OCI-LY1 (cell line): ENCODE measurements around the gene NCKIPSD.

ENCODE experiments used
- H2AFZ ChIP-seq: fragments of 200-600 bp; sonication (generic), shearing (Covaris generic); 2 replicates; pipeline ENCODE4 v1.6.0; 2014; ENCODE audit warnings: antibody characterized with exemption, mild to moderate bottlenecking, low read length
- H3F3A ChIP-seq: fragments of 200-600 bp; sonication (generic), shearing (Covaris generic); 2 replicates; pipeline ENCODE4 v1.6.0; 2014; ENCODE audit warnings: mild to moderate bottlenecking, antibody characterized with exemption, low read length, moderate library complexity; ENCODE audit not compliant: insufficient read depth
- H3K27ac ChIP-seq: fragments of 200-600 bp; sonication (generic); 2 replicates; pipeline ENCODE4 v1.5.1; 2014; ENCODE audit warnings: low read length, mixed run types, mild to moderate bottlenecking, low read depth; ENCODE audit not compliant: poor library complexity, severe bottlenecking
- H3K27me3 ChIP-seq: fragments of 200-600 bp; sonication (generic); 2 replicates; pipeline ENCODE4 v1.6.0; 2014; ENCODE audit warnings: antibody characterized with exemption, mild to moderate bottlenecking, low read length, moderate library complexity; ENCODE audit not compliant: insufficient read depth
- H3K36me3 ChIP-seq: fragments of 200-600 bp; sonication (generic); 2 replicates; pipeline ENCODE4 v1.6.1; 2014; ENCODE audit warnings: mild to moderate bottlenecking, antibody characterized with exemption, low read length, moderate library complexity, mixed read lengths; ENCODE audit not compliant: insufficient read depth
- H3K4me1 ChIP-seq: fragments of 200-600 bp; sonication (generic); 2 replicates; pipeline ENCODE4 v1.5.1; 2014; ENCODE audit warnings: mild to moderate bottlenecking, low read length, moderate library complexity; ENCODE audit not compliant: insufficient read depth, severe bottlenecking
- H3K4me2 ChIP-seq: fragments of 200-600 bp; sonication (generic), shearing (Covaris generic); 2 replicates; pipeline ENCODE4 v1.6.1; 2014; ENCODE audit warnings: low read length
- H3K4me3 ChIP-seq: fragments of 200-600 bp; sonication (generic); 2 replicates; pipeline ENCODE4 v1.5.1; 2014; ENCODE audit warnings: low read length, low read depth, mild to moderate bottlenecking, mixed read lengths; ENCODE audit not compliant: poor library complexity, severe bottlenecking
- H3K79me2 ChIP-seq: fragments of 200-600 bp; shearing (Covaris generic); 2 replicates; pipeline ENCODE4 v1.6.1; 2016; ENCODE audit warnings: mixed run types, low read length, mixed read lengths; ENCODE audit not compliant: insufficient read depth
- H3K9ac ChIP-seq: fragments of 200-600 bp; sonication (generic), shearing (Covaris generic); 2 replicates; pipeline ENCODE4 v1.6.1; 2014; ENCODE audit warnings: mild to moderate bottlenecking, low read length, mixed read lengths
- H3K9me2 ChIP-seq: fragments of 200-600 bp; sonication (generic), shearing (Covaris generic); 2 replicates; pipeline ENCODE4 v1.6.1; 2014; ENCODE audit warnings: low read depth, mild to moderate bottlenecking, low read length, mixed read lengths
- H3K9me3 ChIP-seq: fragments of 200-600 bp; shearing (Covaris generic); 2 replicates; pipeline ENCODE4 v1.6.1; 2014; ENCODE audit warnings: low read length, mixed read lengths
- H4K20me1 ChIP-seq: fragments of 200-600 bp; sonication (generic), shearing (Covaris generic); 2 replicates; pipeline ENCODE4 v1.6.0; 2016; ENCODE audit warnings: mild to moderate bottlenecking, low read length; ENCODE audit not compliant: insufficient read depth
- EZH2 ChIP-seq: fragments of 200-600 bp; sonication (generic), shearing (Covaris generic); IDR thresholded peaks from 2 replicates; pipeline ENCODE4 v1.8.0; 2017; ENCODE audit warnings: borderline replicate concordance, mixed run types, mild to moderate bottlenecking, antibody characterized with exemption, low read length, moderate library complexity, mixed read lengths
- TF ChIP-seq, protein P1 (sequence below): fragments of 200-600 bp; sonication (generic), shearing (Covaris generic); IDR thresholded peaks from 2 replicates; pipeline ENCODE4 v1.5.1; 2017; ENCODE audit warnings: mild to moderate bottlenecking, antibody characterized with exemption, low read length, moderate library complexity, mixed read lengths

Gene NCKIPSD

DNA sequence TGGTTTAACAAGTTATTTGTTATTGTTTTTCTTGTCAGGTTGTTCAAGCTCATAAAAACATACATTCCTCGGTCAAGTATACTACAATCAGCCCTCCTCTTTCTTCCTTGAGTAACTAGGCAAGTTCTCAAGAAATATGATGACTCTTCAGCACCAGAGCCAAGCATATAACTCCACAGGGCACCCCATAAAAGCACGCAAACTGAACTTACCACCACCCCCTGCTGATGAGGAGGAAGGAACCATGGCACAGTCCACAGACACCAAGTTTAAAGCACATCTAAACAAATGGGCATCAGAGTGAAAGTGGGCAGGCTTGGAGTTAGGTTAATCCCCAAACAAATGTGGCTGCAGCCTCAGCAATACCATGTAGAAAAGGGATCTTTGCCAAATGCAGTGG is 26.0 kb upstream of the NCKIPSD start:
- no peaks in the 10 kb centered on the region for H3K27me3 ChIP-seq
- no peak overlapping the region for H3K4me3 ChIP-seq
- H2AFZ ChIP-seq: no peak overlapping the region
- no peaks in the 10 kb centered on the region for H3F3A ChIP-seq
- H3K27ac ChIP-seq: no peak overlapping the region
- no peaks in the 10 kb centered on the region for H4K20me1 ChIP-seq
- H3K79me2 ChIP-seq: peaks cover 98% of the 10 kb centered on the region
- no peak overlapping the region for H3K4me2 ChIP-seq
- no peaks in the 10 kb centered on the region for H3K9me3 ChIP-seq
- H3K36me3 ChIP-seq: peaks cover 81% of the 10 kb centered on the region
- no peak for TF ChIP-seq EZH2
- TF ChIP-seq, protein P1, sequence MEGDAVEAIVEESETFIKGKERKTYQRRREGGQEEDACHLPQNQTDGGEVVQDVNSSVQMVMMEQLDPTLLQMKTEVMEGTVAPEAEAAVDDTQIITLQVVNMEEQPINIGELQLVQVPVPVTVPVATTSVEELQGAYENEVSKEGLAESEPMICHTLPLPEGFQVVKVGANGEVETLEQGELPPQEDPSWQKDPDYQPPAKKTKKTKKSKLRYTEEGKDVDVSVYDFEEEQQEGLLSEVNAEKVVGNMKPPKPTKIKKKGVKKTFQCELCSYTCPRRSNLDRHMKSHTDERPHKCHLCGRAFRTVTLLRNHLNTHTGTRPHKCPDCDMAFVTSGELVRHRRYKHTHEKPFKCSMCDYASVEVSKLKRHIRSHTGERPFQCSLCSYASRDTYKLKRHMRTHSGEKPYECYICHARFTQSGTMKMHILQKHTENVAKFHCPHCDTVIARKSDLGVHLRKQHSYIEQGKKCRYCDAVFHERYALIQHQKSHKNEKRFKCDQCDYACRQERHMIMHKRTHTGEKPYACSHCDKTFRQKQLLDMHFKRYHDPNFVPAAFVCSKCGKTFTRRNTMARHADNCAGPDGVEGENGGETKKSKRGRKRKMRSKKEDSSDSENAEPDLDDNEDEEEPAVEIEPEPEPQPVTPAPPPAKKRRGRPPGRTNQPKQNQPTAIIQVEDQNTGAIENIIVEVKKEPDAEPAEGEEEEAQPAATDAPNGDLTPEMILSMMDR: no peak
- H3K4me1 ChIP-seq: peaks cover 29% of the 10 kb centered on the region
- H3K9ac ChIP-seq: no peak overlapping the region
- H3K9me2 ChIP-seq: no peaks in the 10 kb centered on the region

DNA sequence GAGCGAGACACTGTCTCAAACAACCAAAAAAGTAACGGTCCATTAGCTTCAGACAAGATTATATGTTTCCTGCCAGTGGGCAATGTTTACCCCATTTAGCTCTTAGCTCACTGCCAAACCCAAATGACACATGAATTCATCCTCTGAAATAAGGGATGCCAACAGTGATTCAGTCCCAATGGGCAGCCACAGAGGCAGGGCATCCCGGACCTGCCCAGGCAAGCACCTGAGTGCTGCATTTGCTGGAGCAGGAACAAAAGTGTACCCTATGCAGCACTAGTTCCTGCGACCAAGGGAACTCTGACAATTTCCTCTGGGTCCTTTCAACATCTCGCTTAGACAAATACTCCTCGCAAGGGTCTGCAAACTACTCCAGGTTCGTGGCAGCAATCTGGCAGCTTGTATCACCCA is 23.3 kb upstream of the NCKIPSD start:
- H3F3A ChIP-seq: no peaks in the 10 kb centered on the region
- no peak overlapping the region for H2AFZ ChIP-seq
- H3K9ac ChIP-seq: no peak overlapping the region; the same call in 1 of the 2 replicates
- H3K9me2 ChIP-seq: no peaks in the 10 kb centered on the region
- no peak overlapping the region for H3K4me3 ChIP-seq
- peaks cover 17% of the 10 kb centered on the region for H3K4me1 ChIP-seq
- peaks cover 96% of the 10 kb centered on the region for H3K79me2 ChIP-seq
- no peaks in the 10 kb centered on the region for H4K20me1 ChIP-seq
- no peaks in the 10 kb centered on the region for H3K9me3 ChIP-seq
- H3K27me3 ChIP-seq: no peaks in the 10 kb centered on the region
- H3K27ac ChIP-seq: peak overlapping the region; percentile 34
- peak overlapping the region; percentile 39; the same call in 1 of the 2 replicates for H3K4me2 ChIP-seq
- peaks cover 86% of the 10 kb centered on the region for H3K36me3 ChIP-seq
- TF ChIP-seq, protein P1: no peak
- no peak for TF ChIP-seq EZH2

DNA sequence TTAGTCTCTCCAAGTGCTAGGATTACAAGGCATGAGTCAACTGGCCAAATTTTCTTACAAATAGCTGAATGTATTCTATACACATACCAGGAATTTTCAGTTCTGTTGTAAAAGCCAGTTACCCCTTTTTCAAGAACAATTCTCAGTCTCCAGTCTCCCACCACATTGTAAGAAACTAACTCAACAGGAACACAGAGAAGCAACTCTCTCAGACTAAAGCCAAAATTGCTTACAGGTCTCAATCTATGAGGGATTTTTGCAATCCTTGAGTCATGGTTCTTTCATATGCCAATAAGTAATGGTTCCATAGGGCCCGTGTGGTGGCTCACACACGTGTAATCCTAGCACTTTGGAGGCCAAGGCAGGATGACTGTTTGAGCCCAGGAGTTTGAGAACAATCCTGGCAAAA is 22.8 kb upstream of the NCKIPSD start:
- Histone ChIP-seq H3K4me1 (peaks cover 17% of the 10 kb centered on the region), H3K9me3 (no peaks in the 10 kb centered on the region), H3K9ac (no peak overlapping the region; the same call in 1 of the 2 replicates), H3K36me3 (peaks cover 83% of the 10 kb centered on the region), H3K27ac (peak overlapping the region; percentile 34), H2AFZ (no peak overlapping the region), H3F3A (no peaks in the 10 kb centered on the region), H3K9me2 (no peaks in the 10 kb centered on the region), H3K79me2 (peaks cover 93% of the 10 kb centered on the region), H3K4me2 (peak overlapping the region; percentile 39; the same call in 1 of the 2 replicates), H4K20me1 (no peaks in the 10 kb centered on the region), H3K27me3 (no peaks in the 10 kb centered on the region), H3K4me3 (no peak overlapping the region)
- no peak for TF ChIP-seq EZH2
- TF ChIP-seq, protein P1: no peak
